ENCODE results near the gene RAB18. TPM values are rescaled to one million over a fixed set of nuclear protein-coding genes. Genes with fewer than 3 reads are reported as not detected.

RAB18 gene
- total RNA-seq, 2 experiments from 2014 or later, result 60.3 to 65.6 TPM

GRCh38 chr10:27506280-27506679, 2.2 kb downstream of the RAB18 start:
- no peak for ATAC-seq
- Mint-ChIP-seq H3K4me1 (ENCODE audit: low read depth) (peaks cover 45% of the 10 kb centered on the region), H3K36me3 (ENCODE audit: low read depth) (peaks cover 32% of the 10 kb centered on the region), H3K4me3 (peak overlapping the region; percentile 66), H3K27me3 (ENCODE audit: low read depth) (peaks cover 3% of the 10 kb centered on the region), H3K9me3 (ENCODE audit: insufficient read depth) (peaks cover 3% of the 10 kb centered on the region), H3K27ac (peak overlapping the region; percentile 52)
- no peak for DNase-seq
- POLR2A ChIA-PET, result no interaction called here
- CTCF ChIA-PET, result no interaction called here

DNA sequence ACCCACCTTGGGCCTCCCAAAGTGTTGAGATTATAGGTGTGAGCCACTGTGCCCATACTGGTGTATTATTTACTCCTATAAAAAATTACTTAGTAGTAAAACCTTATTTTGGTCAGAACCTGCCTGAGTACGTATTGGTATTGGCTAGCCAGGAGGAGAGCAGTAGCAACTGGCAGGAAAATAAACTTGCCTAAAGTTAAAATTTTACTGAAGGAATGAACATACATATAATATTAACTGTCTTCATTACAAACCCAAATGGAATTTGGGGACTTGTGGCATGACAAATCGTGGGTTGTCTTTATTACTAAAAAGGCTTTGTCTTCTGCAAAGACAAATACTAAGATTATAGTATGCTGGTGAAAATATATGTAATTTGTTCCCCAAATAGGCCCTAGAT, 8.4 kb downstream of the RAB18 start:
- ChIA-PET CTCF (interaction anchor here (2.0 kb wide), 1 partner anchor 8 kb away, joined by 14 read pairs; the partner anchor contains the start of gene RAB18), POLR2A (interaction anchor here (0.5 to 3.0 kb wide), 2 partner anchors 8 to 65 kb away, joined by 3 to 23 read pairs; partner anchors contain the start of gene RAB18)
- ATAC-seq (no peak), DNase-seq (no peak)
- no peak overlapping the region for H3K27ac Mint-ChIP-seq
- peaks cover 51% of the 10 kb centered on the region for H3K36me3 Mint-ChIP-seq (ENCODE audit: low read depth)
- no peaks in the 10 kb centered on the region for H3K9me3 Mint-ChIP-seq (ENCODE audit: insufficient read depth)
- no peaks in the 10 kb centered on the region for H3K27me3 Mint-ChIP-seq (ENCODE audit: low read depth)
- peaks cover 34% of the 10 kb centered on the region for H3K4me1 Mint-ChIP-seq (ENCODE audit: low read depth)
- no peak overlapping the region for H3K4me3 Mint-ChIP-seq

DNA sequence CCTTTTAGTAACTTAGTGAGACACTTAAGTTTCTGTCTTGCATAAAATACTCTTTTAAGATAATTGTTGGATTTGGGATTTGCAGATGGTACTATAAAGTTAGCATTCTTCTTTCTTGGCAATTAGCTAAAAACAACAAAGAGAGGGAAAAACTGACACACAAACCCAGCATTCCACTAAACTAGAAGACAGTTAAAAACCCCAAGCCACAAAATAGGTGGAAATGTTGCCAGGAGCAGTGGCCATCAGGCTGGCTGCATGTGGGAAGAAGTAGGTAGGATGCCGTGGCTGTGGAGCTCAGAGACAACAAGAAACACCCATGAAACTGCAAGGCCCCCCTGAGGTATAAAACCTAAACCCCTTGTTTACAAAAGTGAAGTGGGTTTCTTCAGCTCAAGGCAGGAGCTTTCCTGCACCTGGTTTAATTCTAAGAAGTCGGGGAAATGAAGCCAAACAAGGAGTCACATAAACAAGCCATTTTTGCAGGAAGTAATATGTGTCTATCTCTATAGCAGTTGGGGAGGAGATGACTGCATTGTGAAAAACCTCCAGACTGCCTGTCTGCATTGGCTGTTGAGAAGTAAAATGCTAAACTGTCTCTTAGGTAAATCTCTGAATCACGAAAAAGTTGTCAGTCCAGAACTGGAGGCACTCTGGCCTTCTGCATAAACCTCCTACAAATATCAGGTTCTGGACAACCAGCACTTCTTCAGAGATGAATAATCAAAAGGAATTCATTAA, 9.5 kb downstream of the RAB18 start:
- H3K4me3 Mint-ChIP-seq, result peak overlapping the region; percentile 23
- peaks cover 31% of the 10 kb centered on the region for H3K4me1 Mint-ChIP-seq (ENCODE audit: low read depth)
- no peaks in the 10 kb centered on the region for H3K27me3 Mint-ChIP-seq (ENCODE audit: low read depth)
- ChIA-PET POLR2A (interaction anchor here (0.7 to 3.0 kb wide), 2 partner anchors 9 to 272 kb away, joined by 4 to 23 read pairs; partner anchors contain the start of gene RAB18), CTCF (interaction anchor here (2.0 kb wide), 1 partner anchor 9 kb away, joined by 14 read pairs; the partner anchor contains the start of gene RAB18)
- H3K27ac Mint-ChIP-seq, result peak overlapping the region; percentile 73
- ATAC-seq (peak; percentile 67), DNase-seq (no peak)
- H3K9me3 Mint-ChIP-seq (ENCODE audit: insufficient read depth), result no peaks in the 10 kb centered on the region
- peaks cover 53% of the 10 kb centered on the region for H3K36me3 Mint-ChIP-seq (ENCODE audit: low read depth)

GRCh38 chr10:27514243-27514642, 10.1 kb downstream of the RAB18 start:
- Mint-ChIP-seq H3K27me3 (ENCODE audit: low read depth) (no peaks in the 10 kb centered on the region), H3K27ac (peak overlapping the region; percentile 73), H3K4me3 (no peak overlapping the region), H3K4me1 (ENCODE audit: low read depth) (peaks cover 27% of the 10 kb centered on the region), H3K36me3 (ENCODE audit: low read depth) (peaks cover 51% of the 10 kb centered on the region), H3K9me3 (ENCODE audit: insufficient read depth) (no peaks in the 10 kb centered on the region)
- no peak for DNase-seq
- ChIA-PET CTCF (interaction anchor here (2.0 kb wide), 1 partner anchor 10 kb away, joined by 14 read pairs; the partner anchor contains the start of gene RAB18), POLR2A (interaction anchor here (3.0 kb wide), 1 partner anchor 10 kb away, joined by 23 read pairs; the partner anchor contains the start of gene RAB18)
- ATAC-seq, result no peak

DNA sequence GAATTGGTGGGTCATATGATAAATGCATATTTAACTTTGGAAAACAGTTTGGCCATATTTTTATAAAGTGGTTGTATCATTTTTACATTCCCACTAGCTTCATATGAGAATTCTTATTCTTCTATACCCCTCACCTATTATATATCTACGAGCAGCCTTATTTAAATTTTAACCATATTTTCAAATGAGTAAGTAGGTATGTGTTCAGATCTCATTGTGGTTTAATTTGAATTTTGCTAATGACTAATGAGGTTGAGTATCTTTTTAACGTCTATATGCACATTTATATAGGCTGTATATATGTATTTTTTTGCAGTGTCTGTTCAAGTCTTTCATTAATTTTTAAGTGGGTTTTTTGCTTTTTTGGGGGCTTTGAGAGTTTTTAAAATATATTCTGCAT, 14.2 kb downstream of the RAB18 start:
- H3K4me1 Mint-ChIP-seq (ENCODE audit: low read depth), result peaks cover 28% of the 10 kb centered on the region

DNA sequence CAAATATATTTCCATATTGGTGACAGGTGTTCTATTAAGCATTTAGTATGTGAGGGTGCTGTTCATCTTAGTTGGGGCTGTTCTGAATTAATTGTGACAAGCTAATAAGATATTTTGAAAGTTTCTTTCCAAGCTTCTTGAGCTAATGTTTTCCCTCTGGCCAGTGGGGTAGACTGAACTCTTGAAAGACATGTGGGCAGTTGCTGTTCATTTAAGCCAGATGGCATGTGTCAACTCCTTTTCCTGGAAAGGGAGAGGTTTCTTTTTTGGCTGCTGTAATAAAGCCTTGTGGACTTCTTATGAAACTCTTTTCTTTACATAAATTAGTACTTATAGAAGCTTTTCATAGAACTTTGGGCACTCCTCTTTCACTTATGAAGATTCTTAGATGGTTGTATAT, 21.7 kb downstream of the RAB18 start:
- Mint-ChIP-seq H3K27me3 (ENCODE audit: low read depth) (no peaks in the 10 kb centered on the region), H3K4me3 (no peak overlapping the region), H3K36me3 (ENCODE audit: low read depth) (peaks cover 25% of the 10 kb centered on the region), H3K27ac (no peak overlapping the region), H3K9me3 (ENCODE audit: insufficient read depth) (no peaks in the 10 kb centered on the region), H3K4me1 (ENCODE audit: low read depth) (peaks cover 54% of the 10 kb centered on the region)
- ChIA-PET POLR2A (interaction anchor here (1.0 kb wide), 1 partner anchor 22 kb away, joined by 3 read pairs; the partner anchor contains the start of gene RAB18), CTCF (interaction anchor here (0.7 to 0.9 kb wide), 2 partner anchors 22 to 54 kb away, joined by 3 read pairs; partner anchors contain the start of gene RAB18)
- ATAC-seq (no peak), DNase-seq (no peak)

More for the DNA sequence above, 14.2 kb downstream of the RAB18 start:
- ATAC-seq, result no peak
- ChIA-PET CTCF (no interaction called here), POLR2A (interaction anchor here (0.5 kb wide), 1 partner anchor 364 kb away, joined by 4 read pairs; the partner anchor contains the start of gene YME1L1)
- peaks cover 33% of the 10 kb centered on the region for H3K36me3 Mint-ChIP-seq (ENCODE audit: low read depth)
- DNase-seq, result no peak
- no peaks in the 10 kb centered on the region for H3K9me3 Mint-ChIP-seq (ENCODE audit: insufficient read depth)
- no peak overlapping the region for H3K4me3 Mint-ChIP-seq
- no peaks in the 10 kb centered on the region for H3K27me3 Mint-ChIP-seq (ENCODE audit: low read depth)
- H3K27ac Mint-ChIP-seq, result no peak overlapping the region

- DNase-seq (no peak), ATAC-seq (no peak)
- Mint-ChIP-seq H3K4me1 (ENCODE audit: low read depth) (peaks cover 58% of the 10 kb centered on the region), H3K27ac (no peak overlapping the region), H3K4me3 (no peak overlapping the region), H3K9me3 (ENCODE audit: insufficient read depth) (no peaks in the 10 kb centered on the region), H3K36me3 (ENCODE audit: low read depth) (peaks cover 27% of the 10 kb centered on the region), H3K27me3 (ENCODE audit: low read depth) (no peaks in the 10 kb centered on the region)
- ChIA-PET POLR2A (interaction anchor here (1.0 kb wide), 1 partner anchor 23 kb away, joined by 3 read pairs; the partner anchor contains the start of gene RAB18), CTCF (interaction anchor here (0.7 to 0.9 kb wide), 2 partner anchors 23 to 55 kb away, joined by 3 read pairs; partner anchors contain the start of gene RAB18)
Measured at GRCh38 chr10:27526242-27526641, 22.1 kb downstream of the RAB18 start.

DNA sequence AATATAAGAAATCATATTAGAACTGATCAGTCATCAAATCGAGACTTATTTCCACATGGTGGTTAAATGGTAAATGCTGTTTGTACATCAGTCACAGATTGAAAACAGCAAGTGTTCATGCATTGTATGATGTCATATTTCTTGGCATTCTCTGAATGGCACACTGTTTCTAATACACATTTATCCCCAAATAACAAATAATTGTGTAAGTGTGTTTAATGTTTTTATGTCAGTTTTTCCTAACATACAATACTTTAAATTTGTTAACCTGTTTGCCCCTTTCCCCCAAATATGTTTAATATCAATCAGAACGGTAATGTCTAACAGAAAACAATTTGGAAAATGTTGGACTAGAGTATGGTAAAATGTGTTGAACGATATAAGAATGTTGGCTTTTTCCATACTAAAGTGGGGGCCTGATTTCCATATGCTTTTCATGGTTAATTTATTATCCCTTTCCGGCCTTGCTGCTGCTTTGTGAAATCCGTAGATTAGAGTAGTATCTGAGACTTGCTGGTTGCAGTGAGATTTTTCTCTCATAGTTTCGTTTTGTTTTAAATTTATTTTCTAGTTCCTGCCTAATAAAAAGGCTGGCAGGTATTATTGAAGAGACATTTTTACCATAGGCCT, 23.7 kb downstream of the RAB18 start:
- no peak overlapping the region for H3K4me3 Mint-ChIP-seq
- peaks cover 31% of the 10 kb centered on the region for H3K36me3 Mint-ChIP-seq (ENCODE audit: low read depth)
- H3K4me1 Mint-ChIP-seq (ENCODE audit: low read depth), result peaks cover 60% of the 10 kb centered on the region
- no peaks in the 10 kb centered on the region for H3K27me3 Mint-ChIP-seq (ENCODE audit: low read depth)
- no peak for ATAC-seq
- ChIA-PET POLR2A (no interaction called here), CTCF (interaction anchor here (0.6 kb wide), 1 partner anchor 13 kb away, joined by 3 read pairs; no protein-coding TSS in a partner anchor)
- H3K9me3 Mint-ChIP-seq (ENCODE audit: insufficient read depth), result no peaks in the 10 kb centered on the region
- no peak overlapping the region for H3K27ac Mint-ChIP-seq
- DNase-seq, result no peak

- Mint-ChIP-seq H3K9me3 (ENCODE audit: insufficient read depth) (no peaks in the 10 kb centered on the region), H3K27me3 (ENCODE audit: low read depth) (no peaks in the 10 kb centered on the region), H3K4me1 (ENCODE audit: low read depth) (peaks cover 53% of the 10 kb centered on the region), H3K36me3 (ENCODE audit: low read depth) (peaks cover 25% of the 10 kb centered on the region), H3K4me3 (no peak overlapping the region), H3K27ac (peak overlapping the region; percentile 67)
- DNase-seq (no peak), ATAC-seq (no peak)
- ChIA-PET CTCF (no interaction called here), POLR2A (no interaction called here)
Measured at GRCh38 chr10:27529010-27529783, 25.1 kb downstream of the RAB18 start.

GRCh38 chr10:27530477-27530876, 26.4 kb downstream of the RAB18 start:
- Mint-ChIP-seq H3K27me3 (ENCODE audit: low read depth) (no peaks in the 10 kb centered on the region), H3K9me3 (ENCODE audit: insufficient read depth) (no peaks in the 10 kb centered on the region), H3K4me3 (no peak overlapping the region), H3K4me1 (ENCODE audit: low read depth) (peaks cover 40% of the 10 kb centered on the region), H3K36me3 (ENCODE audit: low read depth) (peaks cover 20% of the 10 kb centered on the region), H3K27ac (no peak overlapping the region)
- ChIA-PET POLR2A (no interaction called here), CTCF (no interaction called here)
- DNase-seq, result no peak
- no peak for ATAC-seq

- DNase-seq (no peak), ATAC-seq (no peak)
- Mint-ChIP-seq H3K36me3 (ENCODE audit: low read depth) (peaks cover 20% of the 10 kb centered on the region), H3K4me3 (no peak overlapping the region), H3K9me3 (ENCODE audit: insufficient read depth) (no peaks in the 10 kb centered on the region), H3K27ac (peak overlapping the region; percentile 48), H3K4me1 (ENCODE audit: low read depth) (peaks cover 35% of the 10 kb centered on the region), H3K27me3 (ENCODE audit: low read depth) (no peaks in the 10 kb centered on the region)
- ChIA-PET POLR2A (interaction anchor here (0.9 kb wide), 1 partner anchor 28 kb away, joined by 5 read pairs; the partner anchor contains the start of gene RAB18), CTCF (interaction anchor here (1.3 kb wide), 1 partner anchor 27 kb away, joined by 4 read pairs; the partner anchor contains the start of gene RAB18)
Measured at GRCh38 chr10:27531336-27531847, 27.3 kb downstream of the RAB18 start.

All from activated CD8-positive, alpha-beta T cell treated with anti-CD3 and anti-CD28 coated beads, Interleukin-2, amount 10 ng/mL, durations not matched to agents 7 days and 5 days (primary cell).